ENCODE measurements around the gene OGDHL. TPM values are rescaled to one million over a fixed set of nuclear protein-coding genes. Genes with fewer than 3 reads are reported as not detected.

OGDHL gene
- total RNA-seq, 6 experiments from 2014 or later = 60.4 to 98.5 (median 76.8) TPM

GRCh38 chr10:49739426-49739825 is 22.7 kb downstream of the OGDHL start:
- no peaks in the 10 kb centered on the region for H3K4me1 ChIP-seq
- no peaks in the 10 kb centered on the region for H3K9me3 ChIP-seq
- 68% methylated on average over 4 of the region's 14 CpGs for WGBS (ENCODE audit: insufficient coverage, low coverage, low lambda C conversion rate, missing lambda C conversion rate)
- no peak for TF ChIP-seq CTCF (IDR thresholded peaks at IDR 0.05)
- TF ChIP-seq POLR2A (IDR thresholded peaks at IDR 0.05) = no peak
- H3K4me3 ChIP-seq = no peak overlapping the region
- no peaks in the 10 kb centered on the region for H3K27me3 ChIP-seq
- no peak for ATAC-seq
- no peak overlapping the region for H3K27ac ChIP-seq
- peaks cover 0 to 49% (median 18%) of the 10 kb centered on the region in 4 donors for H3K36me3 ChIP-seq
- no peak for DNase-seq
- intact Hi-C loops (cut with DNase I) = no loop called here

GRCh38 chr10:49738616-49739360 is 23.3 kb downstream of the OGDHL start:
- TF ChIP-seq CTCF (IDR thresholded peaks at IDR 0.05) (no peak), POLR2A (IDR thresholded peaks at IDR 0.05) (no peak)
- H3K27me3 ChIP-seq = no peaks in the 10 kb centered on the region
- WGBS (ENCODE audit: insufficient coverage, low coverage, low lambda C conversion rate, missing lambda C conversion rate) = 92% methylated on average over 2 of the region's 10 CpGs
- no peaks in the 10 kb centered on the region for H3K4me1 ChIP-seq
- DNase-seq (no peak), ATAC-seq (no peak)
- H3K9me3 ChIP-seq = no peaks in the 10 kb centered on the region
- intact Hi-C loops (cut with DNase I) = no loop called here
- peaks cover 0 to 43% (median 13%) of the 10 kb centered on the region in 4 donors for H3K36me3 ChIP-seq
- no peak overlapping the region for H3K4me3 ChIP-seq
- H3K27ac ChIP-seq = no peak overlapping the region

GRCh38 chr10:49737474-49738201 is 24.5 kb downstream of the OGDHL start:
- ATAC-seq (no peak), DNase-seq (no peak)
- no peak overlapping the region for H3K27ac ChIP-seq
- no peaks in the 10 kb centered on the region for H3K27me3 ChIP-seq
- TF ChIP-seq POLR2A (IDR thresholded peaks at IDR 0.05) (no peak), CTCF (IDR thresholded peaks at IDR 0.05) (no peak)
- no peak overlapping the region for H3K4me3 ChIP-seq
- H3K9me3 ChIP-seq = no peaks in the 10 kb centered on the region
- H3K36me3 ChIP-seq = peaks cover 0 to 31% (median 7%) of the 10 kb centered on the region in 4 donors
- intact Hi-C loops (cut with DNase I) = no loop called here
- WGBS (ENCODE audit: insufficient coverage, low coverage, low lambda C conversion rate, missing lambda C conversion rate) = no CpG with 5 or more reads among the region's 19 CpGs
- H3K4me1 ChIP-seq = no peaks in the 10 kb centered on the region

GRCh38 chr10:49736564-49737113 is 25.5 kb downstream of the OGDHL start:
- ATAC-seq = no peak

More at GRCh38 chr10:49736564-49737113, 25.5 kb downstream of the OGDHL start:
- WGBS (ENCODE audit: insufficient coverage, low coverage, low lambda C conversion rate, missing lambda C conversion rate) = 78% methylated on average over 3 of the region's 5 CpGs
- TF ChIP-seq POLR2A (IDR thresholded peaks at IDR 0.05) = no peak
- TF ChIP-seq CTCF (IDR thresholded peaks at IDR 0.05) = no peak
- no peak for DNase-seq
- no peak overlapping the region for H3K4me3 ChIP-seq
- H3K4me1 ChIP-seq = no peaks in the 10 kb centered on the region
- intact Hi-C loops (cut with DNase I) = no loop called here
- H3K27ac ChIP-seq = no peak overlapping the region
- H3K9me3 ChIP-seq = no peaks in the 10 kb centered on the region
- no peaks in the 10 kb centered on the region for H3K27me3 ChIP-seq
- peaks cover 0 to 29% (median 6%) of the 10 kb centered on the region in 4 donors for H3K36me3 ChIP-seq
